ENCODE measurements around the gene WDR26.

DNA sequence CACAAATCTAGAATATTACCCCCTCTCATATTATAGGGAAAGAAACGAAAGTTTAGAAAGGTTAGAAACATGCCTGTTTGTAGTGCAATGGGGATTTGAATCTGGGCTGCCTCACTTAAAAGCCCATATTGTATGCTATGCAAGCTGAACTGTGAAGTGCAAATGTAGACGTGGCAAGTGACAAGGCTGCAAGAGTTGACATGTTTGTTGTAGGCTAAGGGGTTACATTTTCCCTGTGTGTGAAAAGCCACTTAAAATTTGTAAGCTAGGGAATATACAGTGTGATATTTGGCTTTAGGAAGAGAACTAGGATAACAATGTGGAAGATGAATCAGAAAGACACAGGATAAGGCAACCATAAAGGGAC lies 29.0 kb downstream of the WDR26 start:
- TF ChIP-seq CTCF (IDR thresholded peaks at IDR 0.05) (no peak), POLR2AphosphoS5 (IDR thresholded peaks at IDR 0.05) (no peak)

Data from breast epithelium (tissue), 3 donors.